T-helper 1 cell treated with Interleukin-12 subunit alpha and Interleukin-12 subunit beta and Interleukin-4 antibody, amounts not matched to agents 30 μg/mL and 1 μg/mL, for 36 hours (primary cell): ENCODE data around the gene CA4.
A peak's percentile ranks its signal among the peaks of the same experiment; 100 is the strongest.
"Not testable (repeated sequence)": the region's sequence is repeated elsewhere in the genome, so short reads cannot be mapped to it uniquely, and the experiment has no call there.

Experiments
- H3K27ac Mint-ChIP-seq: one replicate; pipeline ENCODE4 v1.8.0; 2021; ENCODE audit warnings: mild to moderate bottlenecking, mixed read lengths
- H3K27me3 Mint-ChIP-seq: one replicate; pipeline ENCODE4 v1.8.0; 2021; ENCODE audit warnings: low read depth, mixed read lengths
- H3K36me3 Mint-ChIP-seq: one replicate; pipeline ENCODE4 v1.8.0; 2021; ENCODE audit warnings: low read depth, mixed read lengths
- H3K4me1 Mint-ChIP-seq: one replicate; pipeline ENCODE4 v1.8.0; 2021; ENCODE audit warnings: low read depth, mixed read lengths
- H3K4me3 Mint-ChIP-seq: one replicate; pipeline ENCODE4 v1.8.0; 2021; ENCODE audit warnings: mild to moderate bottlenecking, moderate library complexity, mixed read lengths
- H3K9me3 Mint-ChIP-seq: one replicate; pipeline ENCODE4 v1.8.0; 2021; ENCODE audit warnings: mixed read lengths

The CA4 gene

DNA sequence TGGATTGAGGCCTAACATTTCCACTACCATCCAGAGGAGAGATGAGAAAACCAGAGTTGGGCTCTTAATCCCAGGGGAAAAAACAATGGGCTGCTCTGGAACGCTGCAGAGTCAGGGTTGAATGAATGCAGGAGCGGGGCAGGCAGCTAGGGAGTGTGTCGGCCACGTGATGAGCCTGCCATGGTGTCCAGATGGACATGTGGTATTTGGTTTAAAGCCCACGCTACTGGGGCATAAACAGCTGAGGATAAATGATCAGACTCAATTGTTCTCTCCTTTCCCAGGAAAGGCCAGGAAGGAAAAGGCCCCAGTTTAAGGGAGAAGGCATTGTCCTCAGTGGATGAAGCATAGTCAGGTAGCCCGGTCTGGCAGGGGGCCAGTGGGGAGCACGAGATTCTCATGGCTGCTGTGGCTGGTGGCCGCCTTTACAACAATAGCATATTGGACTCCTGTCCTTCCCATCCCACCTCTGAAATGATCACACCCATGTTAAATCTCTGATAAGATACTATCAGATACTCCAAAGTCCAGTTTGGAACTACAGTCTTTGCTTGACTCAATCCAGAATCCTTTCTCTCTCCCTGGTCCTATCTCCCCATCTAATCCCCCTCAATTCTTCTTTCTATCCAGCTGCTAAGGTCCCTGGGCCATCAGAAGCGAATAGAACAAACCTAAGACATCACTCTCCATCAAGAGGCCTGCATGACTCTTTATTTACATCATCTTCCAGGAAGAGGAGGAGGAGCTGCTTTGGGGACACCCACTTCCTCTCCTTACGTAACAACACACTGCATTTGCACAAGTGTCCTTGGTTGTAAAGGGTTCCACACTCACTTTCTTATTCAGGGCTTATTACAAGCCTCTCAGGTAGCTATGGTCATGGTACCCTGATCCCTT is 20.4 kb downstream of the CA4 start:
- Mint-ChIP-seq H3K36me3 (no peaks in the 10 kb centered on the region), H3K27me3 (no peaks in the 10 kb centered on the region), H3K4me1 (peaks cover 27% of the 10 kb centered on the region), H3K4me3 (peak overlapping the region; percentile 18), H3K27ac (peak overlapping the region; percentile 79), H3K9me3 (no peaks in the 10 kb centered on the region)

DNA sequence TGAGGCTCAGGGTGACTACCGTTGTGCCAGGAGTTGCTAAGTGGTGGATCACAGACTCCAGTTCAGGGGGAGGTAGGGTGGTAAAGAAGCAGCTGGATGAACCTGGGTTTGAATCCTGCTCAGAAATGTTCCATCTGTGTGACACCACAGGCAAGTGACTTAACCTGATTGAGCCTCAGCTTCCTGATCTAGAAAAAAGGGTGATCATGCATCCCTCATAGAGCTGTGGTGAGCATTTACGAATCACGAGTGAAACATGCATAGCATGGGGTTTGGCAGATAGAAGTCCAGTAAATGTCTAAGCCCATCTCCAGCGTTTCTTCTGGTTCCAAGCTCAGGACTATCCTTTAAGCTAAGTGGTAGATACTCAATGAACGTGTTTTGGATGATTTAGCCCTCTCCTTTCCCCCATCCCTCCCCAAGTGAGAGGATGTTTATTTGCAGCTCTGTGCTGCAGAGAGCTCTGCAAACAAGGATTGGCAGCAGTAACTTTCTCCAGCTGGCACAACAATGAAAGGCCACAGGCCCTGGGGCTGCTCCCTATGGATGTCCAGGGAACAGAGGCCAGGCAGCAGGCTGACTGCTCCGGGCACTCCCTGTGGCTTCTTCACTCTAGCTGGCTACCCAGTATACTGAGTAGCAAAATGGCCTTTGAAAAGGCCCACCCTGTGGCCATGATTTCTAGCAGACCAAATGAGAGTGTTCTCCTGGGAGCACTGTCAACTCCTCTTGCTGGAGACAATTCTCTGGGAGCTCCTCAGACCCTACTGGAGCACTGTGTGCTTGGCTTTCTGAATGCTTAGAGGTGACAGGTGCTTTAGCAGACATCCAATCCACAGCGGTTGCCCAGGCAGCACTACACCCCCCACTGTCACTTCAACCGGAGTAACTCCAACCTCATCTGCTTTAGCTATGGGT is 21.3 kb downstream of the CA4 start:
- peak overlapping the region; percentile 79 for H3K27ac Mint-ChIP-seq
- H3K36me3 Mint-ChIP-seq = no peaks in the 10 kb centered on the region

DNA sequence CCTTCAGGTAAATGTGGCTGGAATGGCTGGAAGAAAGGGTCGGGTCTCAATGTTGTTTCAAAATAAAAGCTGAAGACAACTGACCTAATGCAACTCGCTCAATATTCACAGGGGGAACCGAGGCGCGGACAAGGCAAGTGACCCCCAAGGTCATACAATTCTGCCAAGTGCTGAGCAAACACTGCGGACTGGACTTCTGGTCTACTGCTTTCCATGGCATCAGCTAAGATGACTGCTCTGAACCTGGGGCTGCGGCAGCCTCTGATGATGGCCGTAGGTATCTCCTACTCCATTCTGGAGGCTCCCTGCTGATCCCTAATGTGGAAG is 21.9 kb downstream of the CA4 start:
- H3K27me3 Mint-ChIP-seq = no peaks in the 10 kb centered on the region
- H3K4me3 Mint-ChIP-seq = no peak overlapping the region
- H3K9me3 Mint-ChIP-seq = no peaks in the 10 kb centered on the region
- no peak overlapping the region for H3K27ac Mint-ChIP-seq
- H3K36me3 Mint-ChIP-seq = no peaks in the 10 kb centered on the region
- peaks cover 16% of the 10 kb centered on the region for H3K4me1 Mint-ChIP-seq

More for the DNA sequence above, 21.3 kb downstream of the CA4 start:
- no peaks in the 10 kb centered on the region for H3K27me3 Mint-ChIP-seq
- no peak overlapping the region for H3K4me3 Mint-ChIP-seq
- H3K4me1 Mint-ChIP-seq = peaks cover 19% of the 10 kb centered on the region
- H3K9me3 Mint-ChIP-seq = no peaks in the 10 kb centered on the region

- Mint-ChIP-seq H3K27me3 (no peaks in the 10 kb centered on the region), H3K27ac (no peak overlapping the region), H3K36me3 (no peaks in the 10 kb centered on the region), H3K4me1 (peaks cover 13% of the 10 kb centered on the region), H3K4me3 (no peak overlapping the region), H3K9me3 (no peaks in the 10 kb centered on the region)
Observed at GRCh38 chr17:60173304-60173819, 23.6 kb downstream of the CA4 start.

DNA sequence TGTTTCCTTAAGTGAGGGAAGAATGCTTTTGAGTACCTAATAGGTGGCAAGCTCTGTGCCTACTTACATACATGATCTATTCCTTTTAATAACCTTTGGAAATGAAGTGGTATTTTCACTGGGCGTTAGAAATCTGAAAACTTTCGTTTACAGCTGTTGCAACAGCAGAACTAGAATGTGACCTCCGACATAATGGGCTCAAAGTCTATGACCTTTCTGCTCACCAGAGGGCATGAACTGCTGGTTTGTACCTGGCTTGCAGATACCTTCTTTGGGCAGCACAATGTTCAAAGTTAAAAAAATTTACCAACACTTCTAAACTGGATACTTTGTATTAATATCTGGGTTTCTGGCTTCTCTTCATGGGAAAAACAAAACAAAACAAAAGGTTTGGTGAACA is 24.3 kb downstream of the CA4 start:
- Mint-ChIP-seq H3K27me3 (no peaks in the 10 kb centered on the region), H3K27ac (no peak overlapping the region), H3K4me1 (peaks cover 13% of the 10 kb centered on the region), H3K36me3 (peaks cover 3% of the 10 kb centered on the region), H3K4me3 (no peak overlapping the region), H3K9me3 (no peaks in the 10 kb centered on the region)

GRCh38 chr17:60174767-60175166 is 25.0 kb downstream of the CA4 start:
- H3K27me3 Mint-ChIP-seq, H3K4me3 Mint-ChIP-seq, H3K27ac Mint-ChIP-seq, H3K9me3 Mint-ChIP-seq, H3K36me3 Mint-ChIP-seq: not testable (repeated sequence)
- H3K4me1 Mint-ChIP-seq = peaks cover 10% of the 10 kb centered on the region

GRCh38 chr17:60176763-60177162 is 27.0 kb downstream of the CA4 start:
- H3K4me1 Mint-ChIP-seq, H3K9me3 Mint-ChIP-seq: not testable (repeated sequence)

DNA sequence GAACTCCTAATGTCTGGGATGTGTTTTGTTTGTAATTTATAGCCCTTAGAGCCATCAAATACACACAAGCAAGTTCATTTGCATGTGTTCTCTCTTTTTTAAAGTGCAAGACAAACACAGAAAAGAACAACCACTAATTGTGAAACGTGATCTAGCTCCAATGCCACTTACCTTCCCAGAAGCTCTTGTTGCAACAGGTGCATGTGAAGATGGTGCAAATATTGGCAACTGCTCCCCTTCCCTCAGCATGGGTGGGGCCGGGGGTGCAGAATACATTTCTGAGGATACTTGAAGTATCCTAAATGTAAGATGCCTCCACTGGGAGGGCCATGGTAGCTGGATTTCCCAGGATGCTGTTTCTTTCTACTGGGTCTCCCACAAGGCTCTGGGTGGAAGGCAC is 28.4 kb downstream of the CA4 start:
- H3K9me3 Mint-ChIP-seq, H3K27ac Mint-ChIP-seq, H3K27me3 Mint-ChIP-seq, H3K4me3 Mint-ChIP-seq, H3K4me1 Mint-ChIP-seq: not testable (repeated sequence)
- peaks cover 16% of the 10 kb centered on the region for H3K36me3 Mint-ChIP-seq

More at GRCh38 chr17:60176763-60177162, 27.0 kb downstream of the CA4 start:
- peaks cover 16% of the 10 kb centered on the region for H3K36me3 Mint-ChIP-seq
- not testable (repeated sequence) for H3K27me3 Mint-ChIP-seq, H3K27ac Mint-ChIP-seq, H3K4me3 Mint-ChIP-seq

- H3K4me3 Mint-ChIP-seq, H3K27ac Mint-ChIP-seq, H3K9me3 Mint-ChIP-seq, H3K4me1 Mint-ChIP-seq, H3K27me3 Mint-ChIP-seq: not testable (repeated sequence)
- H3K36me3 Mint-ChIP-seq = peaks cover 16% of the 10 kb centered on the region
Observed at GRCh38 chr17:60180380-60180779, 30.6 kb downstream of the CA4 start.

DNA sequence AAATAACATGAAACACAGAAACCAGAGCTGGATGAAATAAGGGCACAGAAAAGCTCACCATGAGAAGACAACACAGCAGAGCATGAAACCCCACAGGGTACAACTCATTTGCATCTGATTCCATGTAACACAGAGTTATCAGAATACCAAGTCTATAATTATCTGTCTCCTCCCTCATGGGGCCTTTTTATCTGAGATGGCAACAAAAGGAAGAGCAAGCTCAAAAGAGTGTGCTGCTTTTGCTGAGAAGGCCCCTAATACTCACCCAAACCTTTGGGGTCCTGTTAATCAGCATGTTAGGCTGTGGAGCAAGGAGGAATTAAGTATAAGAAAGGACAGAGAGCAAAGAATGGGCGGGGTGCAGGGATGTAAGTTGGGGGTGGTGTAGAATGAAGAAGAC is 36.6 kb downstream of the CA4 start:
- not testable (repeated sequence) for H3K27ac Mint-ChIP-seq, H3K27me3 Mint-ChIP-seq, H3K4me3 Mint-ChIP-seq, H3K9me3 Mint-ChIP-seq, H3K4me1 Mint-ChIP-seq
- peaks cover 10% of the 10 kb centered on the region for H3K36me3 Mint-ChIP-seq

GRCh38 chr17:60186846-60187745 is 37.3 kb downstream of the CA4 start:
- H3K27ac Mint-ChIP-seq, H3K36me3 Mint-ChIP-seq, H3K4me1 Mint-ChIP-seq, H3K9me3 Mint-ChIP-seq, H3K4me3 Mint-ChIP-seq, H3K27me3 Mint-ChIP-seq: not testable (repeated sequence)

GRCh38 chr17:60188759-60189158 is 39.0 kb downstream of the CA4 start:
- Mint-ChIP-seq H3K27ac (no peak overlapping the region), H3K9me3 (no peaks in the 10 kb centered on the region), H3K27me3 (no peaks in the 10 kb centered on the region), H3K36me3 (peaks cover 7% of the 10 kb centered on the region), H3K4me1 (peaks cover 4% of the 10 kb centered on the region), H3K4me3 (no peak overlapping the region)

DNA sequence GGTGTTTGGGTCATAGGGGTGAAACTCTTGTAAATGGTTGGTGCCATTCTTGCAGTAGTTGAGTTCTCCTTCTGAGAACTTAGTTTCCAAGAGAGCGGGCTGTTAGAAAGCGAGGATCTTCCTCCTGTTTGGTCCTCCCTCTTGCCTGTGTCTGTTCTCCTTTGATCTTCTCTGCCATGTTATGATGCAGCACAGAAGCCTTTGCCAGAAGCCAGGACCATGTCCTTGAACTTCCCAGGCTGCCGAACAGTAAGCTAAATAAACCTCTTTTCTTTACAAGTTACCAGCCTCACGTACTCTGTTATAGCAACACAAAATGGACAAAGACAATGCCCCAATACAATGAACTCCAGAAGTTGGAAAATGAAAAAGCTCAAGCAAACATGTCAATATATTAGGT is 40.3 kb downstream of the CA4 start:
- not testable (repeated sequence) for H3K27ac Mint-ChIP-seq, H3K4me3 Mint-ChIP-seq, H3K9me3 Mint-ChIP-seq, H3K4me1 Mint-ChIP-seq, H3K27me3 Mint-ChIP-seq
- peaks cover 16% of the 10 kb centered on the region for H3K36me3 Mint-ChIP-seq

DNA sequence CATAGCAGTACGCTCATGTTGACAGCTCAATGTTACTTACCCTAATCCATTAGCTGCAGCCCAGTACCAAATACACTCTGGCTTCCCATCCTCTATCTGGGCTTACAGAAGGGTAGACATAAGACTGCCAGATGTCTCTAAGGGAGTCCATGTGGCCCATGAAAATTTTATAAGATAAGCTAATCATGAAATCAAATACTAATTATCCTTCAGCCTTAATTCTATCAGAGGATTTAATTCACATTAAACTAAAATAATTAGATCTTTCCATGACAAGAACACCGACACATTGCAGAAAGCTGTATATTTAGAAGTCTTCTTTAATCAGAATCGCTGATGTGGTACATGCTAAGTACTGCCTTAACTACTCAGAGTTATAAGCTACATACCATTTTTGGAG is 43.3 kb downstream of the CA4 start:
- H3K4me3 Mint-ChIP-seq, H3K27me3 Mint-ChIP-seq, H3K9me3 Mint-ChIP-seq, H3K4me1 Mint-ChIP-seq, H3K27ac Mint-ChIP-seq: not testable (repeated sequence)
- peaks cover 24% of the 10 kb centered on the region for H3K36me3 Mint-ChIP-seq
